NT2/D1 (cell line): ENCODE data around the gene FAM193A.

Experiments used
- SUZ12 ChIP-seq: IDR thresholded peaks from 2 replicates; pipeline ENCODE4 v1.6.1; 2011; ENCODE audit not compliant: insufficient read length, insufficient read depth; ENCODE audit errors: extremely low read depth
- YY1 ChIP-seq: IDR thresholded peaks from 2 replicates; pipeline ENCODE4 v1.6.1; 2011; ENCODE audit not compliant: insufficient read length, insufficient read depth
- ZNF274 ChIP-seq: IDR thresholded peaks from 2 replicates; pipeline ENCODE4 v1.6.1; 2011; ENCODE audit warnings: mild to moderate bottlenecking, low read depth, low read length

- TF ChIP-seq ZNF274, result no peak
- TF ChIP-seq YY1, result no peak
- no peak for TF ChIP-seq SUZ12
These were observed 221.0 kb downstream of the FAM193A start for GRCh38 chr4:2757426-2757825.
